Suppressor macrophage treated with lipopolysaccharide for 4 hours (primary cell): ENCODE data around the gene TNK2.
"Not testable (repeated sequence)": the region's sequence is repeated elsewhere in the genome, so short reads cannot be mapped to it uniquely, and the experiment has no call there.

ENCODE experiments used
- DNase-seq: peaks from one replicate; pipeline ENCODE4 v3.0.0-alpha.2; 2020

TNK2 gene

DNA sequence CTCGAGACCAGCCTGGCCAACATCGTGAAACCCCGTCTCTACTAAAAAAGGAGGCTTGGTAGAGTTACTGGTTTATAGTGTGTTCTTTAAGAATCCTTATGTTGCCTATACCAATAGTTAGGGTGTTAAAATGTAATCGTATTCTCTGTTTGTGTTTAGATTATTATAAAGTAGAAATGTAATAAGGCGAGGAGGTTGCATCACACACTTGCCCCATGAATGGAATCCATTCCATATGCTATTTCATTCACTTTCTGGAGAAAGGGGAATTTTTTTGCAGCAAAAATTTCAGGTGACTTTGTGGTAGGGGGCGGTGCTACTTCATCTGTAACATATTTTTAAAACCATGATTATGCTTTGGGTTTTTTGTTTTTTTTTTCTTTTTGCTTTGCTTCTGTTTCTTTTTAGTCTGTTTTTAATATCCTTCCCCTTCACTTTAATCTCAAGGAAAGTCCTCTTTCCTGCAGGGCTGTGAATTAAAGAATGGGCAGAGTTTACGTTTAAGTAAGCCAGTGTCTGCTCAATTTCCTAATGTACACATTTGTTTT lies 63.6 kb downstream of the TNK2 start:
- DNase-seq, result no peak

DNA sequence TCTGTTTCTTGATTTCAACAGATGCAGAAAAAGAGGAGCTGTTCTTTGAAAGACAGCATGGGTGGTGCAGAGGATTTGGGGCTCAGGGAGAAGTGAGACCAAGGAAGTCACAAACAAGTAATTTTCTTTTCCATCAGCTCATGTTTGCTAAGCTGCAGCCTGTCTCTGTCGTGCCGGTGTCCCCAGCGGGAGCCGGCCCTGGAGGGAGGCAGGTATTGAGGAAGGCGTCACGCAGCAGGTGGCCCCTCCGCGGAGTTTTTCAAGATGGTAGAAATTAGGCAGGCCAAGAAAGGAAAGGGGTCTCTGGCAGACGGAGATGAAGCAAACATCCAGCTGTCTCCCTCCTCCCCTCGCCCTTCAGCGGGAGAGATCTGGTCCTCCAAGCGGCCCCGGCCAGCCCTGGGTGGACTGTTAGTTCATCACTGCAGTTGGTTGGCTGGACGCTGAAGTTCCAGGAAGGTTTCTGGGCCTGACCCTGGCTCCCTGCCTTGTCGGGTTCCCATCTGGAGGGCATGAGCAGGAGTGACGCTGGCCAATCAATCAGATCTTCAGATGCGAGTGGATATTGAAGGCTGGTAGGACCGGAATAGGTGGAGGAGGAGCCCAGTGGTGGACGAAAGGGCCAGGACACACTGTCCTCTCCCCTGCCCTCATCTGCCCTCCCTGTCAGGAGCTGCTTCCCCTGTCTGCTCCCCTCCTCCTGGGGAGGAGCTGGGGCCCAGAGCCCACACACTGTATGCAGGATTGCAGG lies 68.9 kb downstream of the TNK2 start:
- no peak for DNase-seq

DNA sequence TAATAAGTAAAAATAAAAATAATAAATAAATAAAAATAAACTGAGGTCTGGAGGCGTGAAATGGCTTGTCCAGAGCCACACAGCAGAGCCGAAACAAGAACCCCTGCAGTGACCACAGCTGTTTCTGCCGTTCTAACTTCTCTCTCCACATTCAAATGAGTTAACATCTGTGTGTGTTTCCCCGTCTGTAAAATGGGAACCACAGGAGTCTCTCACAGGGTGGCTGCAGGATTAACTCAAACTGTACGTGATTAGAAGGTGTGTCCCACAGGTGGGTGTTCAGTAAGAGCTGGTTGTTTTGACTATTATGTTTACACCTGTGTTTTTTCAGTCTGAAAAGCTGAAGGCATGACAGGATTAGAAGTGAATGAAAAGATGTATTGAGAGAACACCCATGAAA lies 69.6 kb downstream of the TNK2 start:
- no peak for DNase-seq

DNA sequence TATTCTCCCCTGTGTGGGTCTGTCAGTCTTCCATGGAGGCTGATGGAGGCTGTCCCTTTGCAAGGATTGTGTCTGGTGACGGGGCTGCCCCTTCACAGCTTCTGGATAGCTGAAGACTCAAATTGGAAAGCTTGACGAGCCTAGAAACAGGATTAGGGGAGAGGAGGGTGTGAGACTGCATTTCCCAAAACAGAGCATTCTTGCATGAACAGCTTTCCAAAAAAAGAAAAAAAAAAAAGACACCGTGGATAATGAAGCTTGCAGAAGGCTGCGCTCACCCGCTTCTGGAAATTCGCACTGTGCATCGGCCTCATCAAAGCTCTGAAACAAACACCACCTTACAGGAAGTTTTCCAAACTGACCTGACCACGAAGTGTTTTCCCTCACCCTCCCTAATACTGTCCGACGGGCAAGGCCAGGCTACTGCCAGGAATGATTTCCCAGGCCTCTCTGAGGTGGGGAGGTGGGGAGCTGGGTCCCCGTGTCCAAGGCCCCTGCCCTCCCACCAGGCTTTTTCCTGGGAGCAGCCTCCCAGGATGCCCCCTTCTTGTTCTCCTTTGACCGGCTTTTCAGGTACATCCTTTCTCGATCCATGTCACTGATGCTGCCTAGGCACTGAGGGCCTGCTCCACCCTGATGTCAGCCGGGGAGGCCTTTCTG lies 71.7 kb downstream of the TNK2 start:
- DNase-seq, result no peak

DNA sequence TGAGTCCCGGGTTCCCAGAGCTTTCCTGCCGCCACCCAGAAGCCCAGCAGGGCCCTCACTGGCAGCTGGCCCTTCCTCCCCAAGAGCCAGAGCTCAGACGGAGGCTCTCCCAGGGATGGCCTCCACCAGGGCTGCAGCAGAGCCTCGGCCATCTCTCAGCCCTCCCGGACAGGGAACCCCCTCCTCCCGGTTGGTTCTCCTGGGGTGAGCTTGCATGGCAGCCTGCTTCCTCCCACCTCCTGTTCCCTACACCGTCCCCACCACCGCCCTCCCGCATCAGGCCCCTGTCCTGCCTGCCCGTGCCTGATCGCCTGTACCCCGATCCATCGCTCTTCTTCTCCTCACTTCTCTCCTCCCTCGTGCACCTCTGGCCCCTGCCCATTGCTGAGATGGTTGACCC lies 72.6 kb downstream of the TNK2 start:
- DNase-seq, result no peak

DNA sequence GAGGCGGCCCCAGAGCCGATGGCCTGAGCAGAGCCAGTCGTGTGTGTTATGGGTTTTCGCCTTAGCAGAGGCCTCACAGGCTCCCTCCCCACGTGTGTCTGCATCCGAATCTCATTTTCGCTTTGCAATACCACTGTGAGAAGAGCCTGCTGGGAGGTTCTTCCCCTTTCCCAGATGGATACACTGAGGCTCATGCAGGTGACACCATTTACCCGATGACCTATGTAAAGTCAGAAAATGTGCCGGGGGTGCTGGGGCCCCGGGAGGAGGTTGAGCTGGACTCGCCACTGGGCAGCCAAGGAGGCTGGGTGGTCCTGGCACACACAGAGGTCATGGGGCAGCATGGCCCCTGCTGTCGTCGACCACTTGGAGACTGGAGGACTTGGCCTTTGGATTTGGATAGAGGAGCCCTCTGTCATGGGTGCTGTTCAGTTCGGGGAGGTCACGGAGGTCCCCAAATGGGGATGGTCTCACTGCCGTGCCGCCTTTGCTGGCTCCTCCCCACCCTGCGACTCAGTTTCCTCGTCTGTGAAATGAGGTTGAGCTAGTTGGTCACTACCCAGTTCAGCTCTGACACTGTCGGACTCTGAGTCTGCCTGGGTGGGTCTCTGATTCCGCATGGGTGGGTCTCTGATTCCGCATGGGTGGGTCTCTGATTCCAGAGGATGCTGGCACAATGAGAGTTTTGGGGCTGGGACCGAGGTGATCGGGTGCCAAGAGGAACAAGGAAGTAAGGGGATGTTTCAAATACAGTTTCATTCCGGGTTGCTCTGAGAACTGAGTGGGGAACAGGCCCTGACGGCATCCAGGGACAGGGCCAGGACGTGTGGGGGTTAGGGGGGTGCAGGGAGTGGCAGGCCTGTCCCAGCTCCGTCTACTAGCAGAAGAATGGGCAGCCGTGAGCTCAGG lies 73.4 kb downstream of the TNK2 start:
- no peak for DNase-seq

DNA sequence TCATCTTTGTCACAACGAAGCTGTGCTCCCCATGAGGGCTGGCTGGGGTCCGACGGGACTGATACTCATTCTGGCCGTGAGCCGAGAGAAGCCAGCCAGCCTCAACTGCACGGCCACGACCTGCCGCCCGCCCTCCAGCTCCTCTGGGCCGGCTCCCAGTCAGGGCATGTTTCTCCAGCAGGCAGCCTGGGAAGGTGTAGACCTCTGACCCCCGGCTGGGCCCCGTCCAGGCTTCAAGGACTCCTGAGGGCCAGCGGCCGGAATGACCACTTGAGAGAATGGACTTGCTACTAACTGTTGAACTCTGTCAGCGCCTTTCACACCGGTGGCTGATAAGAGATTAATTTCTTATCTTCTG lies 78.5 kb downstream of the TNK2 start:
- no peak for DNase-seq

DNA sequence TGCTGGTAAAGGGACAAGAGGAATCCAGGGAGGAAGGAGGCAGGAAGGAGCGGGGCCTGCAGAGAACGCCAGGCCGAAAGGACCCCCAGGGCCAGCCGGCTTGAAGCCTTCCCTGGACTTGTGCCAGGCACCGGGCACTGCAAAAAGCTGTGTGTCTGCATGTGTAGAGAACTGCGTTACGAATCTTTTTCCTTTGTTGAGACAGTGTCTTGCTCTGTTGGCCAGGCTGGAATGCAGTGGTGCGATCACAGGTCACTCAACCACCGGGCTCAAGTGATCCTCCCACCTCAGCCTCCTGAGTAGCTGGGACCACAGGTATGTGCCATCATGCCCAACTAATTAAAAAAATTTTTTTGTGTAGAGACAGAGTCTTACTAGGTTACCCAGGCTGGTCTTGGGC lies 79.6 kb downstream of the TNK2 start:
- no peak for DNase-seq

DNA sequence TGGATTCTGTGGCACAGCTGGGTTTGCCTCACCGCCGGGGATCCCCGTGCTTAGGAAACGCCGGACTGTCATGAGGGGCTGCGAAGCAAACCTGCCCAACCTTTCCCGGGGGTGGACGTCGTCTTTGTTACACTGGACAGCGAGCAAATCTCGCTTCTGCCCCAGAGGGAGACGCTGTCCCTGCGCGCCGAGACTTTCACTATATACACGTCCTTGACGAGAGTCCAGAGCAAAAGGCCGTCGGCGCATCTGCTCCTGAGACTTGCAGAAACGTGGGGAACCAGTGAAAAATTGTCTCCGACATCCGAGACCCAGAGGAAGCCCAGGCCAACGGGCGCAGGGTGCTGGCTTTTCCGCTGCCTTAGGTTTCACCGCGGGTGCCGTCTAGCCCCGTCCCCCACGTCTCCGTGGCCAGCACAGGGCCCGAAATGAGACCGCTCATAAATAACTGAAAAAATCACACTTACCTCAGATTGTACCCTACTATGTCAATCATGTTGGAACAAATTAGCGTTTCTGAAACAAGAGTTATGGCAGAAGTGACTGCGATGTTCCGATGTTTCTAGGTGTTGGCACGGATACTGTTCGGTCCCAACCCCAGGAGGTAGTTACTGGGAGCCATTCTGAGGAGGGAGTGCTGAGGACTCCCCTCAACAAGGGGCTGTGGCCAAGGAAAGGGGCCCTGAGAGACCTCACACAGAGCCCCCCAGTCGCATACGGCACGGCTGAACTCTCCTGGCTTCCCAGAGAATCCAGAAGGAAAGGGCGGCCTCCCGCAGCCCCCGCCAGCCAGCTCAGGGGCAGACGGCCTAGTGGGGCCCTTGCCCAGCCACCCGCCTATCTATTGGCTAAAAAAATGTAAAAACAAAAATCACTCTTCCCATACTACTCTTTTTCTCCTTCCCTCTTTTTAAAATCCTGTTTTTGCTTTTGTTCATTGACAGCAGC lies 82.2 kb downstream of the TNK2 start:
- no peak for DNase-seq

DNA sequence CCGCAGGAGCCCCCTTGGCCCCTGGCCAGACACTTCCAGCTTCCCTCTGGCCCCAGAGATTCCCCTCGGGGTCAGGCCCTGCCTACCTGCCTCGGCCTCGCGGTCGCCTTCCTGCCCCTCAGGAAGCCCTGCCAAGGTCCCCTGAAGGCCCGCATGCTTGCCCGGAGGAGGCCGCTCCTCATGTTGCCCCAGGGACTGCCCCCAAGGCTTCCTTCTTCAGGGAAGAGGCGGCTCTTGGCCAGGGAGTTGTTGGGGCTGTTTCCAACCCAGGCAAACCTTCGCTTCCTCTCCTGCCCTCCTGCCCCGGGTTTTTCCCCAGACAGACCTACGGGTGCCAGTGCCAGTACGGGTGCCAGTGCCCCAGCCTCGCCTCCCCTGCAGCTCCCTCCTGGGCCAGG lies 83.2 kb downstream of the TNK2 start:
- DNase-seq, result no peak

DNA sequence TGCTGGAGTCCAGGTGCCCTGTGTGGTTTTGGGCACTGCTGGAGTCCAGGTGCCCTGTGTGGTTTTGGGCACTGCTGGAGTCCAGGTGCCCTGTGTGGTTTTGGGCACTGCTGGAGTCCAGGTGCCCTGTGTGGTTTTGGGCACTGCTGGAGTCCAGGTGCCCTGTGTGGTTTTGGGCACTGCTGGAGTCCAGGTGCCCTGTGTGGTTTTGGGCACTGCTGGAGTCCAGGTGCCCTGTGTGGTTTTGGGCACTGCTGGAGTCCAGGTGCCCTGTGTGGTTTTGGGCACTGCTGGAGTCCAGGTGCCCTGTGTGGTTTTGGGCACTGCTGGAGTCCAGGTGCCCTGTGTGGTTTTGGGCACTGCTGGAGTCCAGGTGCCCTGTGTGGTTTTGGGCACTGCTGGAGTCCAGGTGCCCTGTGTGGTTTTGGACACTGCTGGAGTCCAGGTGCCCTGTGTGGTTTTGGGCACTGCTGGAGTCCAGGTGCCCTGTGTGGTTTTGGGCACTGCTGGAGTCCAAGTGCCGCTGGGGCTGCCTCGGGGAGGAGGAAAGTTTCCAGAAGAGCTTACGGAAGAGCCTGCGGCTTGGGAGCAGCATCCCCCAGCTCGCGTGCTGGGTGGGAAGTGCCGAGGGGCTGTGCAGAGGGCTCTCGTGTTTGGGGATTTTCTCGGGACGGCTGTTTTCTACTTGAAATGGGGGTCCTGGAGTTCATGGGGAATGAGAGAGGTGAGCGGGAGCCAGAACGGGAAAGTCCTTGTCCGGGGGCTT lies 83.7 kb downstream of the TNK2 start:
- not testable (repeated sequence) for DNase-seq

DNA sequence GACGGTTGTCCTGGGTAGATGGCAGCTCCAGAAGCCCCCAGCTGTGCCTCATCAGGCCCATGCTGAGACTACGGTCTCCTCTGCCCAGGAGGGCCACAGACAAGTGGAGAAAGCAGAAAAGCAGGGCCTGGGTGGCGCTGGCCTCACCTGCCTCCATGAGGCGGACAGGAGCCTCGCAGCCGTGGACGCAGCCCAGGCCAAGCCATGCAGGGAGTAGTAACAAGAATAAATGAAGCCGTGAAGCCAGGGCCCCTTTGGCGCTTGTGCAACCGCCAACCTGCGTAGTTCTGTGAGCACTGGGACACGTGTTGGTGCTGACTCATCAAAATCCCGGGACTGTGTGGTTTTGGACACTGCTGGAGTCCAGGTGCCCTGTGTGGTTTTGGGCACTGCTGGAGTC lies 84.4 kb downstream of the TNK2 start:
- DNase-seq, result no peak

DNA sequence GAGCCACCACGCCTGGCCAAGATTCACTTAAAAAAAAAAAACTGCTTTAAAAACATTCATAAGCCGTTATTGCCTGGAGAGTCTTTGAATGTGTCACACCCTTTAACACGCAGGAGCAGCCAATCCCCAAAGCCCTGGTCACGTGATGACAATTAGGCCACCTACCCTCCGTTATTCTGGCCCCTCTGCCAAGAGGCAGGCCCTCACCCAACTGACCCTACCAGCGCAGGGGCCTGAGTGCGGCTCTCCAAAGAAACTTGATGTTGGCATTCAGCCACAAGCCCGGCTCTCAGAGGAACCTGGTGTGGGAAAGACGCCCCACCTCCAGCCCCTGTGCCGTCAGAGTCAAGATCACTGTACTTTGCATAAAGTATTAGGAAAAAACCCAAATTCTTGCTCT lies 85.1 kb downstream of the TNK2 start:
- no peak for DNase-seq

DNA sequence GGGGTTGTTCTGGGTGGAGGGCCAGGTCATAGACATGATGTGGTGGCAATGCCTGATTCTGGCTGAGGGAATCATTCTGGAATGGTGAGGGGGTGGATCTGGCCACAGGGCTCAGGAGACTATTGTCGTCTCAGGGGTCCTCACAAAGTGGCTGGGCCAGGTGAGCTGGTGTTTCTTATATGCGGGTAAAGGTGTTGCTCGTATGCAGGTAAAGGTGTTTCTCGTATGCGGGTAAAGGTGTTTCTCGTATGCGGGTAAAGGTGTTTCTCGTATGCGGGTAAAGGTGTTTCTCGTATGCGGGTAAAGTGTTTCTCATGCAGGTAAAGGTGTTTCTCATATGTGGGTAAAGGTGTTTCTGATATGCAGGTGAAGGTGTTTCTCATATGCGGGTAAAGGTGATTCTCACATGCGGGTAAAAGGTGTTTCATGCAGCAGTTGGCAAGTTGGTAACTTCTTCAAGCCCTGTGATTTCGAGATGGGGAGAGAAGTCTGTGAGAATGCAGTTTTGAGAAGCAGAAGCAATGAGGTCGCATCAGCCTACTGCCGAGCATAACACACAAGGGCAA lies 86.1 kb downstream of the TNK2 start:
- no peak for DNase-seq

DNA sequence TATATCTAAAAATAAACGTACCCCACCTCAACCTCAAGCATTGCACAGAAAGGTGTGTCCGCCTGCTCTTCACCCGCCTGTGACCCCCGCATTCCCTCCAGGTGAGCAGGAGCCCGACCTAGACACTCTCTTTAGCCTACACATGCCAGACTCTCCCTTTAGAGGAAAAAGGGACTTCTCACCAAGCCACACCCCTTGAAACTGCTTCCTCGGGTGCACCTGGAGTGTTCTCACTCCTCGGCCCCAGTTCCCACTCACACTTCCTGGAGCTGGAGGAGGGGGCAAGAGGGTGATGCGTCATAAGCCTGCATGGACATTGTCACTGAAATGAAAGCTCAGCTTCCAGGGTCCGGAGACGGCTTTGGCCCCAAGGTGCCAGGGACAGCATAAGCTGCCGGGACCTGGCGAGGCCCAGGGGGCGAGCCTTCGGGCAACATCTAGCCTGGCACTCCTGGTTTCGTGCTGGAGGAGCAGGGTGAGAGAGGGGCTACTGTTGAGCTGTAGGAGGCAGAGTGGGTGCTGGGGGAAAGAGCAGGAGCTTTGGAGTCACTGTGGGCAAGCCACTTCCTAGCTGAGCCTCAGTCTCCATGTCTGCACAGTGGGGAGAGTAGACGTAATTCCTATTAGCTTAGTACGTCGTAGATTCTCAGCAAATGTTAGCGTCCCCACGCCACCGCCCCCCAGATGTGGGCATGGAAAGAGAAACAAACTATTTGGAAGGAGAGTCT lies 86.8 kb downstream of the TNK2 start:
- DNase-seq, result no peak

DNA sequence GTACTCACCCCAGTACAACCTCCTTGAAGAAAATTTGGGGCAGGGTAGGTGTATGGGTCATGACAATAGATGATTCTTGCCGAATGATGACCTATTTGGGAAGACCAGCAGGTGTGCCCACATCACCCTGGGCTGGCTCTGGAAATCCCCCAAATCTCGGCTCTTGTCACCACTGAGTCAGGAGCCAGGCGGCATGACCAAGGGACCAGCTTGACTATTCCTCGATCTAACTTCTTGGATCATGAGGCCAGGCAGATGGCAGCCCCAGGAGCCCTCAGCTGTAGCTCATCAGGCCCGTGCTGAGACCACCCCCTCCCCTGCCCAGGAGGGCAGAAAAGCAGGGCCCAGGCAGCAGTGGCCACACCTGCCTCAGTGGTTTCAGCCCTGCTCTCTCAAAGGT lies 87.5 kb downstream of the TNK2 start:
- DNase-seq, result no peak

DNA sequence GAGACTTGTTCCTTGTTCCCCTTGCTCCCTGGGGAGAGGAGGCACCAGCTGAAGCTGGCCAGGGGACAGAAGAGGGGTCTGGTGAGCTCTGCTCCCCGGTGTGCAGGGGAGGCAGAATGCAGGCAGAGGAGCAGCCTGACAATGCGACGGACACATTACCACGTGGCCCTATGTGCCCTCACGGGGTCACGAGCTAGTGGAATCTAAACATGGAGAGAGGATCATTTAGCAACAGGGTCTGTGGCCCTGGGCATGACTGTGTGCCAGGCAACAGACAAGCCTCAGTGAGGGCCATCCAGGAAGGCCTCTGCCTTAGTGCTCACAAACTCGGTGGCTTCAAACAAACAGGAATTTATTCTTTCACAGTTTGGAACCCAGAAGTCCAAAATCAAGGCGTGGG lies 88.2 kb downstream of the TNK2 start:
- DNase-seq, result no peak

DNA sequence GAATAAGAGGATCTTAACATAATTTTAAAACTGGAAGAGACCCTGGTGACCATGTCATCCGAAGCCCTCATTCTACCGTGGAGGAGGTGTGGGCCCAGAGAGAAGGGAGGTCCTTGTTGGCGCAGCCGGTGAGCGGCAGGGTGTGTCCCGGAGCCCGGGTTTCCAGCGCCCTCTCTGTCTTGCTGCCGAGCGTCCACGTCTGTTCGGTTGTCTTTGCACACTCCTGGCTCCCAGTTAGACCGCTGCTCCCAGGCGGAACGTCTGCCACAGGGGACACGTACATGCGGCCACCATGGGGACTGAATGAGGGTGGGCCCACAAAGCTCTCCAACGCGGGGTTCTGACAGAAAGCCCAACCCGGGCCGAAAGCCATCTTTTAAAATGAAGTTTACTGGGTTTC lies 90.0 kb downstream of the TNK2 start:
- no peak for DNase-seq

DNA sequence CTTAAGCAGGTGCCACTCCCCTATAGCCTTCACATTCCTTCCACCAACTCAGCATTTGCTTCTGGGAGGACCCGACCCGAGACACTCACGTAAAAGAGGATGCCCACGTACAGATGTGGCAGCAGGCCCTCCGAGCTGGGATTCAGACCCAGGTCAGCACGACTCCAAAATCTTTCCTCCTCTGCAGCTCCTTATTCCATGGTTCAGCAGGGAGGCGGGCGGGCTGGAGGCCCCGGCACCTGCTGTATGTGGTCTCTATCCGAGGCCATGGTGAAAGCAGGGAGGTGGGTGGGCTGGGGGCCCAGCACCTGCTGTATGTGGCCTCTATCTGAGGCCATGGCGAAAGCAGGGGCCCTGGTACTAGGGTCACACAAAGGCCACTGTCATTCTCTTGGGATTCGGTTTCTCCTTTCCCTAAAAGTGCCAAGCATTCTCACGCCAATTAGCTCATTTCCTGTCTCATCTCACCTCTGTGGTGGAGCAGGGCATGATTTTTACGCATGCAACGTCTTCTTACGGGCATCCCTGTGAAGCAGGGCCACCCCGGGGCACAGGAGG lies 90.7 kb downstream of the TNK2 start:
- DNase-seq, result no peak

DNA sequence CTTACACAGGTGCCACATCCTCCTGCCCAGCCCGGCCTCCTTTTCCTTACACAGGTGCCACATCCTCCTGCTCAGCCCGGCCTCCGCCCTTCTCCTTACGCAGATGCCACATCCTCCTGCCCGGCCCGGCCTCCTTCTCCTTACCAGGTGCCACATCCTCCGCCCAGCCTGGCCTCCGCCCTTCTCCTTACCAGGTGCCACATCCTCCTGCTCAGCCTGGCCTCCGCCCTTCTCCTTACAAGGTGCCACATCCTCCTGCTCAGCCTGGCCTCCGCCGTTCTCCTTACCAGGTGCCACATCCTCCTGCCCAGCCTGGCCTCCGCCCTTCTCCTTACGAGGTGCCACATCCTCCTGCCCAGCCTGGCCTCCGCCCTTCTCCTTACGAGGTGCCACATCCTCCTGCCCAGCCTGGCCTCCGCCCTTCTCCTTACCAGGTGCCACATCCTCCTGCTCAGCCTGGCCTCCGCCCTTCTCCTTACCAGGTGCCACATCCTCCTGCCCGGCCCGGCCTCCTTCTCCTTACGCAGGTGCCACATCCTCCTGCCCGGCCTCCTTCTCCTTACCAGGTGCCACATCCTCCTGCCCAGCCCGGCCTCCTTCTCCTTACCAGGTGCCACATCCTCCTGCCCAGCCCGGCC lies 92.0 kb downstream of the TNK2 start:
- not testable (repeated sequence) for DNase-seq
